Measurements from ENCODE around the gene S100A6.

GRCh38 chr1:153560241-153560640, 24.4 kb upstream of the S100A6 start:
- TF ChIP-seq POLR2AphosphoS5 (IDR thresholded peaks at IDR 0.05; ENCODE audit: low read depth, low read length) (no peak), POLR2A (IDR thresholded peaks at IDR 0.05; ENCODE audit: low read depth, low read length) (no peak), TAF1 (IDR thresholded peaks at IDR 0.05; ENCODE audit: borderline replicate concordance, low read depth, low read length) (no peak)

Data from GM12892 (cell line).